Measurements from ENCODE around the gene ACO2.

GRCh38 chr22:41482319-41482935, 13.5 kb downstream of the ACO2 start:
- no peak for TF ChIP-seq CTCF (conservative IDR thresholded peaks at IDR 0.05; ENCODE audit: low read depth, low read length)
- no peak for TF ChIP-seq EZH2 (IDR thresholded peaks at IDR 0.05; ENCODE audit: borderline replicate concordance, low read depth, low read length, poor library complexity, severe bottlenecking)
